ENCODE measurements around the gene CMTR2. TPM values are rescaled to one million over a fixed set of nuclear protein-coding genes. Genes with fewer than 3 reads are reported as not detected.

Gene CMTR2
- total RNA-seq, 2 donors from 2014 or later, result 12.5 to 16.5 TPM

DNA sequence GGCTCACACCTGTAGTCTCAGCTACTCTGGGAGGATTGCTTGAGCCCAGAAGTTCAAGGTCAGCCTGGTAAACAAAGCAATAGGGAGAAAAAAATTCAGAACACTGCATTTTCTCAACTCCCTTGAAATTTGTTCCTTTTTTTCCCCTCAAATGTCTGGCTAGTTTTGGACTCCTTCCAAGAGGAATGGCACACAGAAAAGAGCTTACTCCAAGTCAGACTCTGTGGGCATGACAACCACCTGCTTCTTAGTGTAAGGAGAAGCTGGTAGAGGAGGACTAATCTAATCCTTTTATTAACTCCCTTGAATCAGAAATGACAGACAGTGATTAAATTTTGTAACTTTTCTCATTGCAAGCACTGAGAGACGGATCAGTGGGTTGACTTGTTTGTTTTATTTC lies 30.8 kb downstream of the CMTR2 start:
- Histone ChIP-seq H3K9me3 (no peaks in the 10 kb centered on the region), H3K4me1 (no peaks in the 10 kb centered on the region), H3K4me3 (no peak overlapping the region), H3K27me3 (no peaks in the 10 kb centered on the region), H3K36me3 (no peaks in the 10 kb centered on the region), H3K27ac (no peak overlapping the region)
- DNase-seq (ENCODE audit: low spot score), result no peak
- TF ChIP-seq, protein P1, sequence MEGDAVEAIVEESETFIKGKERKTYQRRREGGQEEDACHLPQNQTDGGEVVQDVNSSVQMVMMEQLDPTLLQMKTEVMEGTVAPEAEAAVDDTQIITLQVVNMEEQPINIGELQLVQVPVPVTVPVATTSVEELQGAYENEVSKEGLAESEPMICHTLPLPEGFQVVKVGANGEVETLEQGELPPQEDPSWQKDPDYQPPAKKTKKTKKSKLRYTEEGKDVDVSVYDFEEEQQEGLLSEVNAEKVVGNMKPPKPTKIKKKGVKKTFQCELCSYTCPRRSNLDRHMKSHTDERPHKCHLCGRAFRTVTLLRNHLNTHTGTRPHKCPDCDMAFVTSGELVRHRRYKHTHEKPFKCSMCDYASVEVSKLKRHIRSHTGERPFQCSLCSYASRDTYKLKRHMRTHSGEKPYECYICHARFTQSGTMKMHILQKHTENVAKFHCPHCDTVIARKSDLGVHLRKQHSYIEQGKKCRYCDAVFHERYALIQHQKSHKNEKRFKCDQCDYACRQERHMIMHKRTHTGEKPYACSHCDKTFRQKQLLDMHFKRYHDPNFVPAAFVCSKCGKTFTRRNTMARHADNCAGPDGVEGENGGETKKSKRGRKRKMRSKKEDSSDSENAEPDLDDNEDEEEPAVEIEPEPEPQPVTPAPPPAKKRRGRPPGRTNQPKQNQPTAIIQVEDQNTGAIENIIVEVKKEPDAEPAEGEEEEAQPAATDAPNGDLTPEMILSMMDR (IDR thresholded peaks at IDR 0.05), result no peak

DNA sequence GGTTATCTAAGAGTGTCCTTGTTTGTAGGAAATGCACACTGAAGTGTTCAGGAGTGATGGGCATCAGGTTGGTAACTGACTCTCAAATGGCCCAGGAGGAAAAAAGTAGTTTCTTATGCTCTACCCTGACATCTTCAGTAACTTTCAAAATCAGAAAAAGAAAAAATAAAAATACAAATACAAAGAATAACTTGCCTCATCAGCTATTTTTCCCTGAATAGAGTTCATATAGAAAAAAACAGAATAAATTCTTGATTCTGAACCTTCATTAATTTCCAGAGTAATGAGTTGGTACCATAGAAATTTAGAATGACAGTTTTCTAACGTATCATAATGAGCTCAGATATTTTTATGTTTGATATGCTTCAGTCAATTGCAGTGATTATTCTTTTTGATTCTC lies 31.4 kb downstream of the CMTR2 start:
- H3K9me3 ChIP-seq, result no peaks in the 10 kb centered on the region
- H3K36me3 ChIP-seq, result no peaks in the 10 kb centered on the region
- no peaks in the 10 kb centered on the region for H3K27me3 ChIP-seq
- H3K4me1 ChIP-seq, result no peaks in the 10 kb centered on the region
- H3K27ac ChIP-seq, result no peak overlapping the region
- DNase-seq (ENCODE audit: low spot score), result no peak
- no peak overlapping the region for H3K4me3 ChIP-seq
- TF ChIP-seq, protein P1 (IDR thresholded peaks at IDR 0.05), result no peak

DNA sequence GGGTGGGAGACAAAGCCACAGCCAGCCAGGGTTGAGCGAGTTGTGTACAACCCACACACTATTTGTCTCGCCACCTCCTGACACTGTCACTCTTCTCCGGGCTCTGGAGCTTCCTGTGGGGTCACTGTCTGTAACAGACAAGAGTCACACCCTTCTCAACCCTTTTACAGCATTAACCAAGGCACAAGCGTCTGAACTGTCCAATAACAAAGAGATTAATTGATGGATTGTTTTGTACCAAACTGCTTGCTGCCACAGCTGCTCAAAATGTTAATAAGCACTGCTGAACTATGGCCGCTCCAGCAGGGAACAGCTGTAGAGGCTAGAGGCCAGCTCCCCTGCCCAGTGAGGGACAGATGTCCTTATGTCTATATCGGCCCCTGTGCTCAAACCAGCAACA lies 33.5 kb downstream of the CMTR2 start:
- no peaks in the 10 kb centered on the region for H3K27me3 ChIP-seq
- no peak for DNase-seq (ENCODE audit: low spot score)
- H3K4me1 ChIP-seq, result no peaks in the 10 kb centered on the region
- no peaks in the 10 kb centered on the region for H3K36me3 ChIP-seq
- no peak overlapping the region for H3K4me3 ChIP-seq
- H3K9me3 ChIP-seq, result no peaks in the 10 kb centered on the region
- TF ChIP-seq, protein P1 (IDR thresholded peaks at IDR 0.05), result no peak
- no peak overlapping the region for H3K27ac ChIP-seq

DNA sequence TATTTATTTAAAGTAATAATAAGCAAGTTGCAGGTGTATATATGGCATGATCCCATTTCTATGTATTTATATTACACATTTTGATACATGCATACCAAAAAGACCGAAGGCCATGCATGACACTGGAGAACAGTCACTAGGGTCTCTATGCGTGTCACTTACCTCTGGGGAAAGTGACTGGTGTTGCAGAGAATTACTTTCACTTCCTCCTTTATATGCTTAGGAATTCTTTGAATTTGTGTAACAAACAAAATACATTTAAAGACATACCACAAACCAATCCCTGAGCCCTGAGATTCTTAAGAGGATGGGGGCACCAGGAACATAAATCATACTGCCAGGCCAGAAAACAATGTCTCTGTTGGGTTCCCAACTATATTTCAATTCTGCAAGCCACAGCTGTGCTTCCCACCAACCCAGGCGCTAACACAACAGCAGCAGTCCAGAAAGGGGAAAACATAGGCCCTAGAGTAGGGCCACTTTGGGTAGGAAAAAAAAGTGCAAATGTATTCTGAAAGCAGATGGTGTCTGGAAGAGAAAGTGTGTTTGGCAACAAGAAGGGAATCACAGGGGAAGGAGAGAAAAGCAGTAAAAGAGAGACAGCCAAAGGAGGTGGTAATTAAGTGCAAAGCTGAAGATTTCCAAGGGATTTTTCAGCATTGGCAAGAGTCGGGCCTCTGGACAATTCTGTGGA lies 34.2 kb downstream of the CMTR2 start:
- DNase-seq (ENCODE audit: low spot score), result no peak
- no peak overlapping the region for H3K27ac ChIP-seq
- no peaks in the 10 kb centered on the region for H3K36me3 ChIP-seq
- no peaks in the 10 kb centered on the region for H3K9me3 ChIP-seq
- TF ChIP-seq, protein P1 (IDR thresholded peaks at IDR 0.05), result no peak
- no peaks in the 10 kb centered on the region for H3K4me1 ChIP-seq
- H3K4me3 ChIP-seq, result no peak overlapping the region
- H3K27me3 ChIP-seq, result no peaks in the 10 kb centered on the region

DNA sequence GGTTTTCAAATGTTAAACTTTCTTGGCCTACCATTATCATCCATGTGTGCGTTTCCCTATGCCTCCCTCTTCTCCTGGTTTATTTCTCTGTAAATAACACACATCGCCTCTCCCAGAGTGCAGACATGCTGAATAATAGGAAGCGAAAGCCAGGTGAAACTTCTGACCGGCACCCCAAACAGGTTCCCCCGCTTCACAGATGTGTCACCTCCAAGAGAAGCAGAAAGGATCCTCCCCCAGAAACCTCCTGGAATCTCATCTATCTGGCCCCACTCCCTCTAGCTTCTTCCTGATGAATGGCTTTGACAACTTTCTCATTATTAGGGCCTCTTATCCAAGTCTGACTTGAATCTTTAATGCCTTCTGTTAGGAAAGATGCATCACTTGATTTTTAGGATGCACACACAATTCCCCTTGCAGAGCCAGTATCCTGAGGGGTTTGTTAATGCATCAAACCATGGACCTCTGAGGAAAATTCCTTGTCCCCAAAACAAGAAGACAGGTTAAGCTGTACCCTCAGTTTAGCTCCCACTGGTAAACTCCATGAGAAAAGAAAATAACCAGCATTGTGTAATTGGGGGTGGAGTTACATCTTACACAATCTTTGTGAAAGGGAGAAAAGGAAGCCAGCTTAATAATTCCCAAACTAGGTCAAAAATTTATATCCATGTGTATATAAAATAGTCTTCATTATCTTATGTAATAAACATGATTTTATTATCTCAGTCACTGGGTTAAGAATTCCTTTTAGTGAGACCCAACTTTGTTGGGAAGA lies 38.6 kb downstream of the CMTR2 start:
- H3K9me3 ChIP-seq, result no peaks in the 10 kb centered on the region
- TF ChIP-seq, protein P1 (IDR thresholded peaks at IDR 0.05), result no peak
- H3K4me1 ChIP-seq, result no peaks in the 10 kb centered on the region
- no peak overlapping the region for H3K27ac ChIP-seq
- no peaks in the 10 kb centered on the region for H3K36me3 ChIP-seq
- H3K27me3 ChIP-seq, result no peaks in the 10 kb centered on the region
- H3K4me3 ChIP-seq, result no peak overlapping the region
- no peak for DNase-seq (ENCODE audit: low spot score)

Data from right atrium auricular region (tissue), 2 donors.